Liver (tissue), 3 donors: ENCODE data around the gene PLCB2.

ENCODE experiments used
- CTCF ChIP-seq: fragments of 150-350 bp; IDR thresholded peaks from 2 replicates; pipeline ENCODE4 v1.5.1; 2017; ENCODE audit warnings: improper control_type of control experiment, low read depth, low read length; ENCODE audit not compliant: missing input control
- EGR1 ChIP-seq, 2 donors: IDR thresholded peaks; 2 replicates each; pipeline ENCODE4 v1.6.1; 2016 to 2018; ENCODE audit warnings: antibody characterized with exemption in 2 of 2, low read depth in 2 of 2
- FOXA1 ChIP-seq: IDR thresholded peaks from 2 replicates; pipeline ENCODE4 v1.6.1; 2016; ENCODE audit warnings: antibody characterized with exemption
- GABPA ChIP-seq, 2 donors: IDR thresholded peaks in 1 of 2; conservative IDR thresholded peaks in 1 of 2; 2 replicates each; pipeline ENCODE4 v1.6.1; 2016; ENCODE audit warnings: antibody characterized with exemption in 2 of 2, mild to moderate bottlenecking in 1 of 2, moderate library complexity in 1 of 2
- NR2F2 ChIP-seq: IDR thresholded peaks from 2 replicates; pipeline ENCODE4 v1.6.1; 2016; ENCODE audit warnings: antibody characterized with exemption
- RAD21 ChIP-seq, 2 donors: IDR thresholded peaks; 2 replicates each; pipeline ENCODE4 v1.6.1; 2016; ENCODE audit warnings: antibody characterized with exemption in 2 of 2, mild to moderate bottlenecking in 2 of 2
- SP1 ChIP-seq: IDR thresholded peaks from 2 replicates; pipeline ENCODE4 v1.6.1; 2018; ENCODE audit warnings: antibody characterized with exemption, mild to moderate bottlenecking
- TAF1 ChIP-seq: conservative IDR thresholded peaks from 2 replicates; pipeline ENCODE4 v1.6.1; 2016; ENCODE audit warnings: antibody characterized with exemption, mild to moderate bottlenecking
- TF ChIP-seq, protein P1 (sequence below): IDR thresholded peaks from 2 replicates; pipeline ENCODE4 v1.6.1; 2016; ENCODE audit warnings: antibody characterized with exemption
- TF ChIP-seq, protein P2 (sequence below): IDR thresholded peaks from 2 replicates; pipeline ENCODE4 v1.6.1; 2016; ENCODE audit warnings: antibody characterized with exemption, mild to moderate bottlenecking
- donor health status: healthy.
- donor health status: healthy.

GRCh38 chr15:40339621-40339945 lies 31.8 kb upstream of the PLCB2 start:
- TF ChIP-seq, protein P1, sequence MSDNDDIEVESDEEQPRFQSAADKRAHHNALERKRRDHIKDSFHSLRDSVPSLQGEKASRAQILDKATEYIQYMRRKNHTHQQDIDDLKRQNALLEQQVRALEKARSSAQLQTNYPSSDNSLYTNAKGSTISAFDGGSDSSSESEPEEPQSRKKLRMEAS: no peak
- TF ChIP-seq CTCF (no peak), SP1 (no peak), RAD21 (IDR thresholded peaks at IDR 0.05) (no peak), GABPA (IDR thresholded peaks at IDR 0.05 in 1 of 2, conservative IDR thresholded peaks at IDR 0.05 in 1 of 2) (no peak), NR2F2 (no peak), EGR1 (IDR thresholded peaks at IDR 0.05; ENCODE audit: low read depth in 2 of 2) (no peak), FOXA1 (no peak), TAF1 (no peak)
- TF ChIP-seq, protein P2, sequence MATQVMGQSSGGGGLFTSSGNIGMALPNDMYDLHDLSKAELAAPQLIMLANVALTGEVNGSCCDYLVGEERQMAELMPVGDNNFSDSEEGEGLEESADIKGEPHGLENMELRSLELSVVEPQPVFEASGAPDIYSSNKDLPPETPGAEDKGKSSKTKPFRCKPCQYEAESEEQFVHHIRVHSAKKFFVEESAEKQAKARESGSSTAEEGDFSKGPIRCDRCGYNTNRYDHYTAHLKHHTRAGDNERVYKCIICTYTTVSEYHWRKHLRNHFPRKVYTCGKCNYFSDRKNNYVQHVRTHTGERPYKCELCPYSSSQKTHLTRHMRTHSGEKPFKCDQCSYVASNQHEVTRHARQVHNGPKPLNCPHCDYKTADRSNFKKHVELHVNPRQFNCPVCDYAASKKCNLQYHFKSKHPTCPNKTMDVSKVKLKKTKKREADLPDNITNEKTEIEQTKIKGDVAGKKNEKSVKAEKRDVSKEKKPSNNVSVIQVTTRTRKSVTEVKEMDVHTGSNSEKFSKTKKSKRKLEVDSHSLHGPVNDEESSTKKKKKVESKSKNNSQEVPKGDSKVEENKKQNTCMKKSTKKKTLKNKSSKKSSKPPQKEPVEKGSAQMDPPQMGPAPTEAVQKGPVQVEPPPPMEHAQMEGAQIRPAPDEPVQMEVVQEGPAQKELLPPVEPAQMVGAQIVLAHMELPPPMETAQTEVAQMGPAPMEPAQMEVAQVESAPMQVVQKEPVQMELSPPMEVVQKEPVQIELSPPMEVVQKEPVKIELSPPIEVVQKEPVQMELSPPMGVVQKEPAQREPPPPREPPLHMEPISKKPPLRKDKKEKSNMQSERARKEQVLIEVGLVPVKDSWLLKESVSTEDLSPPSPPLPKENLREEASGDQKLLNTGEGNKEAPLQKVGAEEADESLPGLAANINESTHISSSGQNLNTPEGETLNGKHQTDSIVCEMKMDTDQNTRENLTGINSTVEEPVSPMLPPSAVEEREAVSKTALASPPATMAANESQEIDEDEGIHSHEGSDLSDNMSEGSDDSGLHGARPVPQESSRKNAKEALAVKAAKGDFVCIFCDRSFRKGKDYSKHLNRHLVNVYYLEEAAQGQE: no peak
